DMS153 treated with DMSO at 0.1 percent for 48 hours (cell line): ENCODE data around the gene PTGDR.

Experiments used
- DNase-seq: peaks from one replicate; lab custom pipeline; 2025; ENCODE audit not compliant: unreplicated experiment; lab: John Stamatoyannopoulos, UW

PTGDR gene

DNA sequence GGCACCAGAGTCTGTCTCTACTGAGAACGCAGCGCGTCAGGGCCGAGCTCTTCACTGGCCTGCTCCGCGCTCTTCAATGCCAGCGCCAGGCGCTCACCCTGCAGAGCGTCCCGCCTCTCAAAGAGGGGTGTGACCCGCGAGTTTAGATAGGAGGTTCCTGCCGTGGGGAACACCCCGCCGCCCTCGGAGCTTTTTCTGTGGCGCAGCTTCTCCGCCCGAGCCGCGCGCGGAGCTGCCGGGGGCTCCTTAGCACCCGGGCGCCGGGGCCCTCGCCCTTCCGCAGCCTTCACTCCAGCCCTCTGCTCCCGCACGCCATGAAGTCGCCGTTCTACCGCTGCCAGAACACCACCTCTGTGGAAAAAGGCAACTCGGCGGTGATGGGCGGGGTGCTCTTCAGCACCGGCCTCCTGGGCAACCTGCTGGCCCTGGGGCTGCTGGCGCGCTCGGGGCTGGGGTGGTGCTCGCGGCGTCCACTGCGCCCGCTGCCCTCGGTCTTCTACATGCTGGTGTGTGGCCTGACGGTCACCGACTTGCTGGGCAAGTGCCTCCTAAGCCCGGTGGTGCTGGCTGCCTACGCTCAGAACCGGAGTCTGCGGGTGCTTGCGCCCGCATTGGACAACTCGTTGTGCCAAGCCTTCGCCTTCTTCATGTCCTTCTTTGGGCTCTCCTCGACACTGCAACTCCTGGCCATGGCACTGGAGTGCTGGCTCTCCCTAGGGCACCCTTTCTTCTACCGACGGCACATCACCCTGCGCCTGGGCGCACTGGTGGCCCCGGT, at the start of gene PTGDR:
PTGDR (plus strand) TSS at position 198 of the 778 bp plus-strand sequence; CDS start at position 315, 117 bp downstream.
- DNase-seq = no peak

GRCh38 chr14:52219488-52220084, 47.9 kb upstream of the PTGDR start:
- no peak for DNase-seq

GRCh38 chr14:52220924-52221811, 46.3 kb upstream of the PTGDR start:
- DNase-seq = no peak

- no peak for DNase-seq
Observed at GRCh38 chr14:52222901-52223300, 44.6 kb upstream of the PTGDR start.

DNA sequence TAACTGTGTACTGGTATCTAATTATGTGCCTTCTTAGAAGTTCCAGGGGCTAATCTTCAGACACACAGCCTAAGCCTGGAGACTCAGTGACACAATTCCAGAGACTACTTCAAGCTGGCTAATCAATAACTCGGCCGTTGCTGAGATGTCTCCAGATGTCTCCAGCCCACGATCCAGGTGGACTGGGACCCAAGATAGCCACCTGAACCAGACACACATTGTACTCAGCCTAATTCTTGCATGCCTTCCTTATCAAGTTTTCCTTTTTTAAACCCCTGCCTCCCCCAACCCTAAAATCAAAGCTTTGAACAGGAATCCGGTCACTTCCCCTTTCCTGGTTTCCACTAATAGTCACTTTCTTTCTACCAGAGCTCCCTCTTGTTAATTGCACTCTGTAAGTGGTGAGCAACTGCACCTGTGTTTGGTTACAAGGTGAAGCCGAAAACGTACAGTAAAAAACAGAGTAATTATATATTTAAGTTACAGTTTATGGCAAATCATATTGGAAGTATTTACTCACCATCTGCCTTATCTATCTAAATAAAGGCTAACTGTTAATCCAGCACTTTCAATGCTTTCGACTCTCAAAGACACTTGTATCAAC, 39.8 kb upstream of the PTGDR start:
- no peak for DNase-seq

DNA sequence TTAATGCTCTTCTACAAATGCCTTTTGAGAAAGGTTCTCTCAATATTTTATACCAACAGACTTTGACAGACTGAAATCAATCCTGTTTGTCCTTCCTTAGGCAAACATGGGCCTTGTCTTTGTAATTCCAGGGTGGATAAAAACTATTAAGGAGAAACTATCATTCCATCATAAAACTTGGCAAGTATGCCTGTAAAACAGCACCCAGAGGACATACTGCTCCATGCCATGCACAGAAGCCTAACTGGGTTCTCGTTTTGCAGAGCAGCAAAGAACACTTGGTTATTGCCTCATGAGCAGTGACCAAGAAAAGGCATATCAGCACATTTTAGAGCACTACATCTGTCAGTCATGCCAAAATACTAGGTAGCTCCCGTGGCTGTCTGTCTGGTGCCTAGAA, 33.8 kb upstream of the PTGDR start:
- no peak for DNase-seq

DNA sequence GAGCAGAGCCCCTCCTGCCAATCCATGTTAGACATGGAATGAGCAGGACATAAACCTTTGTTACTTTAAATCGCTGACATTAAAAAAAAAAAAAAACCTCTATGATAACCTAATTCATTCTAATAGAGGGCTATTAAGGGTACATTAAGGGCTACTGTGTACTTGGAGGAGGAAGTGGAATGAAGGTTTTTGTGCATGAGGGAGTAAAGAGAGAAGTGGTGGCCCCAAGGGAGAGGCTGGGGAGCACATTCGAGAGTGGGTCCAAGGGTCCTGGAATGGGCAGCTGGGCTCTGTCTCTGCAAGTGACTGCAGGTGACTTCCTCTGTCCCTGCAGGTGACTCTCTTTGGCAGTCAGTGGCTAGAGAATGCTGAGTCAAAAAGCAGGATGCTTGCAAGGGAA, 32.1 kb upstream of the PTGDR start:
- DNase-seq = no peak

- no peak for DNase-seq
Observed at GRCh38 chr14:52235866-52236510, 31.5 kb upstream of the PTGDR start.

- DNase-seq = no peak
Observed at GRCh38 chr14:52238682-52239081, 28.8 kb upstream of the PTGDR start.

- DNase-seq = no peak
Observed at GRCh38 chr14:52240623-52241022, 26.9 kb upstream of the PTGDR start.

DNA sequence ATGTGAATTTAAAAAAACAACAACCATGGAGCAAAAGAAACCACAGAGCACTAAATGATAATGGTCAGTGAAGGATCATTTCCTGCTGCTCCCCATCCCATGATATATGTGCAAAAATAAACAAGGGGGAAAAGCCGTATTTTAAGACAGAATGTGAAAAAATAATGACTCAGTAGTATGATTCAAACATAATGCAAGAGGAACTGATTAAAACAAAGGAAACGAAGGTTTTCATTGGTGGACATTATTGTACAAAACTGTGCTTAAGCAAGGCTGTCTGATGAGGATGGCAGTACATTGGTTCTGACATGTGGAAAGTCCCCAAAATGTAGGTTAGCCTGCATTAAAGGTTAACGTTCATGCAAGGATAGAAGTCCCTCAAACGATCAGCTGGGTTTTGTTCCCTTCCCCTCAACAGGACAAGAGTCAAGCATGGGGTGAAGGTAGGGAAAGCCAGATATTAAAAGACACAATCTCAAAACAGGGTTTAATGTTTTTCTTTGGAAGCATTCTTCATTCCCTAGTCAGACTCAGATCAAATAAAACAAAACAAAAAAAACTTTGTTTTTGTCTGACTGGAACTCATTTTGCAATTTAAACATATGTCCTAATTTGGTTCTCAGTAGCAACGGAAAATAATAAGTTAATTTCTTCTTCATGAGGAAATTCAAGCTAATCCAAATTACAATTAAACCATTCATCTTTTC, 26.3 kb upstream of the PTGDR start:
- no peak for DNase-seq

GRCh38 chr14:52244328-52244727, 23.2 kb upstream of the PTGDR start:
- no peak for DNase-seq

- DNase-seq = no peak
Observed at GRCh38 chr14:52244997-52245396, 22.5 kb upstream of the PTGDR start.

GRCh38 chr14:52248057-52248456, 19.4 kb upstream of the PTGDR start:
- no peak for DNase-seq

GRCh38 chr14:52251724-52252123, 15.8 kb upstream of the PTGDR start:
- no peak for DNase-seq

- no peak for DNase-seq
Observed at GRCh38 chr14:52253503-52253902, 14.0 kb upstream of the PTGDR start.

DNA sequence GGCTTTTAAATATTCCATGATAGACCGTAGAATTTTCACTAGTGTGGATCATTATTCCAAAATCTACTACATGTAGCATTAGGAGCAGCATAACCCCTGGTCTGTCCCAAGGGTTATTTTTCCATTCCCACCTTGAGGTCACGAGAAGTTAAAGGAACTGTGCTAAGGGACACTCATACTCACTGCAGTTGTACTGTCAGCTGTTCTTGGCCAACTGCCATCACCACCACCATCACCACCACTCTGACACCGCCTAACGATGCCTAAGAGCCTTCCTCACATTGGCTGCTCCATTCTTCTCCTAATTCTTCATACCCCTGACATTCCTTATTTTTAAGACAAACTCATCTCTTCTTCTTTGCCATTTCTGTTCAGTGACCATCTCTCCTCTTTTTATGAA, 13.4 kb upstream of the PTGDR start:
- DNase-seq = no peak

DNA sequence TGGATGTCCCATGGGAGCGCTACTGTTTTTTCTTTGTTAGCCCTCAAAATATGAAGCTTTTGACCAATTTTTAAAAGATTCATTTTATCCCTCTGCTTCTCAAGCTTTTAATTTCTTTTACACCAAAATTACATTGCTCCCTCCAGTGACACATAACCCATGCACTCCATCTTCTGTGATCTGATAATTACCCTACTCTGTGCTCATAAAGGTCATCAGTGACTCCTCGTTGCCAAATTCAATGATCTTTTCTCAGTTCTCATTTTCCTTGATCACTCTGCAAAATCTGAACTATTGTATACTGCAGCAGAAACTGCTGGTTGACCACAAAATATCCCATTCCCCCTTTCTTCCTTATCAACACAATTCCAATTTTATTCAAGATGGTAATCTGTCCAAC, 8.7 kb upstream of the PTGDR start:
- DNase-seq = no peak

DNA sequence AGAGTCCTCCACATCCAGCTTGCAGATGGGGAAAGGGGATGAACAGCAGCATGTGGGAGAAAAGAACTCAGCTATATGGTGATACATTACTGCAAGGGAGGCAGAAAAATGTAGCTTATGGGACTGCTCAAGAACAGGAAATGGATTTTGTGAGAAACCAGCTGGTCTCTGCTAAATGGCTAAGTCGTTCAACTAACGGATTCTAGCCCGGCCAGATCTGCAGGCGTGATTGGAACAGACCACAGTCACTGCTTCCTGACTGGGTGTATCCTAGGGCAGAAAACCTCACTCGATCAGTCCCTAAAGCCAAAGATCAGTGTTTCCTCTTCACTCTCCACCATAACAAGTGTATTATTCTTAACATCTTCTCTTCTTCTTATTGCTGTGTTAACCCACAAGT, 8.1 kb upstream of the PTGDR start:
- DNase-seq = no peak

DNA sequence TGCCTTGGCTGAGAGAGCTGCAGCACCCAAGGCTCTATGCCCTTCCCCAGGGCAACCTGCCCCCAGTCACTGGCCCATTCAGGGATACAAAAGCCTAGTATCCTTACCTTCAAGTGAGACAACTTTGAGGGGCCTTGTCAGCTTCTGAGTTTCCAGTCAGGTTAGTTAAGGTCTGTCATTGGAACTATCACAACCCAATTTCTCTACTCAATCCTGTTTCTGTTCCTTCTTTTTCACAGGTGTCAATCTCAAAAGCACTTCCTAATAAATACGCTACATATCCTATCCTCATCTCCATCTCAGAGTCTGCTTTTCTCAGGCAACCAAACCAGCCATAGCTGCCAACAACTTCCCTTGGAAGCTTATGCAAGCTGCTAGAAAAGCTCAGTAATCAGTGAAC, 4.9 kb upstream of the PTGDR start:
- no peak for DNase-seq
